Loucy (cell line): ENCODE results near the gene GPA33.

Source experiments
- CTCF ChIP-seq: fragments of 200-600 bp; sonication (generic); conservative IDR thresholded peaks from 2 replicates; pipeline ENCODE4 v1.5.1; 2014; ENCODE audit warnings: mild to moderate bottlenecking, antibody characterized with exemption, low read length
- EZH2phosphoT487 ChIP-seq: fragments of 200-600 bp; IDR thresholded peaks from 2 replicates; pipeline ENCODE4 v1.6.1; 2018; ENCODE audit warnings: antibody characterized with exemption, mild to moderate bottlenecking, moderate library complexity, borderline replicate concordance

- no peak for TF ChIP-seq CTCF
- TF ChIP-seq EZH2phosphoT487: no peak
Measured at GRCh38 chr1:167136806-167137205, 46.6 kb upstream of the GPA33 start.
